K562 (cell line): ENCODE measurements around the gene TCFL5. TPM values are rescaled to one million over a fixed set of nuclear protein-coding genes. Genes with fewer than 3 reads are reported as not detected.

Experiments
- ATAC-seq: fragments of 200-7000 bp; cut with Tn5 transposase; 3 replicates; pipeline ENCODE4 v1.9.1; 2020; ENCODE audit warnings: moderate library complexity
- BruUV-seq: library from RNA; stranded (reverse); fragments of 400-500 nt; replicated peaks from 2 replicates; lab custom pipeline; 2021; lab: Mats Ljungman, UMichigan
- CTCF ChIA-PET: fragments of 300-600 bp; formaldehyde crosslinking; extraction: SDS; loops from one replicate; lab custom pipeline; 2021; ENCODE audit warnings: low intra/inter-chr PET ratio; lab: Yijun Ruan, JAX
- POLR2A ChIA-PET: fragments of 300-600, 350-650 bp; sonication (Branson Sonifier 250); formaldehyde crosslinking; extraction: SDS; loops from one replicate; lab custom pipeline; 2021; ENCODE audit warnings: antibody characterized with exemption, inconsistent platforms; lab: Yijun Ruan, JAX
- DNase-seq, 4 experiments: peaks; one replicate each; pipeline versions ENCODE4 v3.0.0 to v3.0.0-alpha.2; 2011 to 2018; ENCODE audit warnings: low spot score in 3 of 4, mixed read lengths in 3 of 4; ENCODE audit errors: extremely low read depth in 1 of 4
- FAIRE-seq: peaks from 2 replicates; lab custom pipeline; 2011; peaks lifted over from hg19 to GRCh38; lab: Jason Lieb, UNC
- H2AFZ ChIP-seq: 2 replicates; pipeline ENCODE4 v1.6.0; 2011; ENCODE audit warnings: low read depth, low read length, control low read depth, inconsistent platforms
- H3K27ac ChIP-seq: fragments of 200-600 bp; 3 replicates; pipeline ENCODE4 v1.8.0; 2011; ENCODE audit warnings: low read depth, mild to moderate bottlenecking, control low read depth, inconsistent platforms, low read length, moderate library complexity, mixed read lengths; ENCODE audit errors: extremely low read depth
- H3K27me3 ChIP-seq, 2 experiments: fragments of 300-600 bp in 1 of 2; 2 replicates in 1 of 2; 3 replicates in 1 of 2; pipeline versions ENCODE4 v1.6.0 to v1.8.0; 2011; ENCODE audit warnings: inconsistent platforms in 2 of 2, low read length in 2 of 2, mild to moderate bottlenecking in 1 of 2, mixed read lengths in 1 of 2, moderate library complexity in 1 of 2; ENCODE audit not compliant: control insufficient read depth in 2 of 2, insufficient read depth in 2 of 2
- H3K36me3 ChIP-seq: fragments of 300-600 bp; 3 replicates; pipeline ENCODE4 v1.8.0; 2011; ENCODE audit warnings: mild to moderate bottlenecking, low read length, inconsistent platforms; ENCODE audit not compliant: control insufficient read depth, insufficient read depth
- H3K4me1 ChIP-seq, 2 experiments: fragments of 200-600 bp in 1 of 2; replicated peaks in 1 of 2; 2 replicates in 1 of 2; 3 replicates in 1 of 2; pipeline versions ENCODE4 v1.5.1 to v1.8.0; 2011; ENCODE audit warnings: inconsistent platforms in 2 of 2, low read length in 2 of 2, mild to moderate bottlenecking in 1 of 2, mixed read lengths in 1 of 2, moderate library complexity in 1 of 2; ENCODE audit not compliant: control insufficient read depth in 2 of 2, insufficient read depth in 2 of 2
- H3K4me2 ChIP-seq: 2 replicates; pipeline ENCODE4 v1.6.1; 2011; ENCODE audit warnings: low read length, control low read depth, inconsistent platforms, mixed read lengths; ENCODE audit not compliant: insufficient read depth
- H3K4me3 ChIP-seq: fragments of 200-600 bp; sonication (generic), shearing (Covaris generic); 2 replicates; pipeline ENCODE4 v1.5.1; 2016; ENCODE audit warnings: control low read depth, inconsistent platforms
- H3K79me2 ChIP-seq: fragments of 200-600 bp; 3 replicates; pipeline ENCODE4 v1.8.0; 2011; ENCODE audit warnings: low read length, inconsistent platforms; ENCODE audit not compliant: control insufficient read depth, insufficient read depth
- H3K9ac ChIP-seq, 2 experiments: 2 replicates each; pipeline versions ENCODE4 v1.6.0 to v1.6.1; 2011; ENCODE audit warnings: low read depth in 2 of 2, low read length in 2 of 2, control low read depth in 1 of 2, inconsistent platforms in 1 of 2, mild to moderate bottlenecking in 1 of 2, mixed read lengths in 1 of 2; ENCODE audit not compliant: insufficient read depth in 1 of 2
- H3K9me1 ChIP-seq: one replicate; pipeline ENCODE4 v1.6.0; 2011; ENCODE audit warnings: inconsistent platforms, mild to moderate bottlenecking, low read length, moderate library complexity; ENCODE audit not compliant: control insufficient read depth, insufficient read depth
- H3K9me3 ChIP-seq: replicated peaks from 2 replicates; pipeline ENCODE4 v1.5.1; 2011; ENCODE audit warnings: low read depth, low read length, inconsistent platforms; ENCODE audit not compliant: control insufficient read depth, insufficient read depth
- H4K20me1 ChIP-seq: replicated peaks from 2 replicates; pipeline ENCODE4 v1.6.1; 2011; ENCODE audit warnings: low read length, inconsistent platforms, mixed read lengths; ENCODE audit not compliant: control insufficient read depth, insufficient read depth
- ATF1 ChIP-seq, 2 experiments: fragments of 450-650 bp in 1 of 2; IDR thresholded peaks; 2 replicates each; pipeline ENCODE4 v1.6.1; 2016; ENCODE audit warnings: missing compliant biosample characterization in 1 of 2, missing genetic modification characterization in 1 of 2
- CREB1 ChIP-seq, 2 experiments: sonication (generic) in 1 of 2; formaldehyde crosslinking in 1 of 2; IDR thresholded peaks; 2 replicates each; pipeline versions ENCODE4 v1.6.1 to v1.8.0; 2012 to 2022; ENCODE audit warnings: inconsistent platforms in 1 of 2, mild to moderate bottlenecking in 1 of 2, missing genetic modification reagents in 1 of 2, moderate library complexity in 1 of 2
- E2F8 ChIP-seq: fragments of 450-650 bp; IDR thresholded peaks from 2 replicates; pipeline ENCODE4 v1.7.1; 2018; ENCODE audit warnings: mild to moderate bottlenecking, low read depth; ENCODE audit not compliant: partially characterized antibody
- EHMT2 ChIP-seq: fragments of 450-650 bp; IDR thresholded peaks from 2 replicates; pipeline ENCODE4 v1.6.1; 2018; ENCODE audit warnings: antibody characterized with exemption
- FOXK1 ChIP-seq: sonication (generic); formaldehyde crosslinking; IDR thresholded peaks from 2 replicates; pipeline ENCODE4 v1.8.0; 2022; ENCODE audit warnings: missing genetic modification reagents, mild to moderate bottlenecking, borderline replicate concordance
- KAT8 ChIP-seq: fragments of 450-650 bp; IDR thresholded peaks from 2 replicates; pipeline ENCODE4 v1.6.1; 2016; ENCODE audit warnings: low read depth, mild to moderate bottlenecking
- MLX ChIP-seq, 2 experiments: fragments of 450-650 bp in 1 of 2; sonication (generic) in 1 of 2; formaldehyde crosslinking; conservative IDR thresholded peaks; 2 replicates each; pipeline versions ENCODE4 v1.4.0 to v1.8.1; 2020 to 2022; ENCODE audit warnings: mild to moderate bottlenecking in 1 of 2, missing genetic modification reagents in 1 of 2
- NKRF ChIP-seq: fragments of 450-650 bp; IDR thresholded peaks from 2 replicates; pipeline ENCODE4 v1.6.1; 2016; ENCODE audit warnings: borderline replicate concordance
- NR2C2 ChIP-seq, 2 experiments: fragments of 200-800 bp in 1 of 2; sonication (Bioruptor generic) in 1 of 2; sonication (generic) in 1 of 2; formaldehyde crosslinking in 1 of 2; IDR thresholded peaks; 2 replicates each; pipeline versions ENCODE4 v1.6.1 to v1.8.0; 2016 to 2022; ENCODE audit warnings: mild to moderate bottlenecking in 1 of 2, missing compliant biosample characterization in 1 of 2, missing genetic modification characterization in 1 of 2, missing genetic modification reagents in 1 of 2
- PML ChIP-seq: IDR thresholded peaks from 2 replicates; pipeline ENCODE4 v1.6.1; 2012; ENCODE audit warnings: low read length, inconsistent platforms
- POLR2A ChIP-seq: fragments of 450-650 bp; conservative IDR thresholded peaks from 2 replicates; pipeline ENCODE4 v1.6.1; 2016
- POLR2AphosphoS5 ChIP-seq: IDR thresholded peaks from 2 replicates; pipeline ENCODE4 v1.6.1; 2011; ENCODE audit warnings: mild to moderate bottlenecking, low read depth, low read length, moderate library complexity; ENCODE audit not compliant: control insufficient read depth, insufficient read depth
- POLR2H ChIP-seq: IDR thresholded peaks from 2 replicates; pipeline ENCODE4 v1.6.1; 2016; ENCODE audit warnings: missing genetic modification characterization, low read depth, mild to moderate bottlenecking, control low read depth, missing compliant biosample characterization, moderate library complexity
- ZNF717 ChIP-seq: fragments of 250-450 bp; sonication (Bioruptor Pico); IDR thresholded peaks from 2 replicates; pipeline ENCODE4 v1.5.0; 2021
- WGBS: fragments of 100-300 bp; shearing (Covaris generic); methylation state at CpG from one replicate; pipeline ENCODE4 v1.1.6; 2016; ENCODE audit warnings: low coverage, mixed read lengths; ENCODE audit not compliant: insufficient coverage; ENCODE audit errors: missing lambda C conversion rate; 5-methylcytosine and 5-hydroxymethylcytosine counted together
- in situ Hi-C: fragments of 300-500 bp; cut with MboI; formaldehyde crosslinking; loops from 4 replicates; pipeline ENCODE4 v1.15.0; 2018; ENCODE audit warnings: inconsistent platforms, mixed read lengths
- intact Hi-C: fragments of 100-400 bp; cut with micrococcal nuclease; formaldehyde crosslinking; loops from 2 replicates; pipeline ENCODE4 v1.14.2; 2022
- polyA plus RNA-seq, 8 experiments: library from polyadenylated mRNA; depleted of rRNA in 4 of 8; stranded (reverse) in 5 of 8; unstranded in 3 of 8; fragments of >200 nt; fragmentation: Nextera tagmentation in 2 of 8; fragmentation: Illumina TruSeq in 1 of 8; extraction: Ambion mirVana in 2 of 8; extraction: Trizol in 1 of 8; gene quantifications; 2 replicates each; pipeline versions ENCODE4 v1.2.1 to v1.2.3, GENCODE V29; 2011 to 2014; ENCODE audit warnings: inconsistent platforms in 1 of 8, missing spikeins in 1 of 8
- total RNA-seq, 7 experiments: library from RNA; depleted of rRNA in 6 of 7; stranded (reverse); fragments of >200 nt in 6 of 7; fragmentation: Illumina TruSeq in 2 of 7; extraction: Trizol in 2 of 7; gene quantifications; 2 replicates each; pipeline versions ENCODE4 v1.2.1 to v1.2.3, GENCODE V29; 2011 to 2021; ENCODE audit warnings: low replicate concordance in 1 of 7

Gene TCFL5
- total and polyA plus RNA-seq, 9 of the 15 experiments (the other 6 are each of a cell fraction or from before 2014, with no cell fraction given) = 1.00 to 12.6 (median 9.1) TPM

GRCh38 chr20:62900692-62901584 is 39.3 kb upstream of the TCFL5 start:
- Histone ChIP-seq H3K9me3 (no peaks in the 10 kb centered on the region), H3K27ac (peak overlapping the region; percentile 46; the same call in 1 of the 3 replicates), H2AFZ (0 out of 2 replicates have a peak overlapping the region, but pooled peaks have one; percentile 21), H3K79me2 (0 out of 3 replicates have a peak, but pooled peaks cover 3% of the 10 kb centered on the region), H3K36me3 (peaks cover 69% of the 10 kb centered on the region), H3K4me1 (peaks cover 6 to 10% of the 10 kb centered on the region in 2 experiments), H3K27me3 (no peaks in the 10 kb centered on the region), H3K9ac (no peak overlapping the region), H3K4me3 (no peak overlapping the region), H3K4me2 (peak overlapping the region; percentile 12; the same call in 1 of the 2 replicates), H3K9me1 (no peaks in the 10 kb centered on the region), H4K20me1 (peaks cover 13% of the 10 kb centered on the region)
- peak; percentile 59 for ATAC-seq
- in situ Hi-C loops (no loop called here), intact Hi-C loops (loop anchor here (2.0 to 5.0 kb wide), 2 partner anchors 78 to 106 kb away; partner anchors contain the start of gene BHLHE23)
- peak in 1 of 4 experiments; percentile 32 for DNase-seq
- no peak for FAIRE-seq
- no TSS peak for BruUV-seq
- WGBS = 51% methylated on average over 20 of the region's 20 CpGs
- CTCF ChIA-PET = interaction anchor here (0.7 to 3.9 kb wide), 2 partner anchors 106 to 109 kb away, joined by 4 to 30 read pairs; no protein-coding TSS in a partner anchor
- POLR2A ChIA-PET = interaction anchor here (0.6 to 4.6 kb wide), 4 partner anchors 13 to 675 kb away, joined by 3 to 21 read pairs (median 4); partner anchors contain the start of gene GID8
- peak; percentile 32; the same call in 1 of the 2 replicates for TF ChIP-seq PML
- peak; percentile 2; the same call in 1 of the 2 replicates for TF ChIP-seq POLR2AphosphoS5
- TF ChIP-seq E2F8 = peak; percentile 25
- 0 out of 2 replicates have a peak, but pooled peaks have one; percentile 24 for TF ChIP-seq POLR2H (tag)
- TF ChIP-seq CREB1 (IDR thresholded peaks at IDR 0.05) = peak; percentile 30; the same call in 1 of the 2 replicates
- TF ChIP-seq CREB1 (CRISPR knock-in tag; IDR thresholded peaks at IDR 0.05) = no peak
- TF ChIP-seq POLR2A = peak; percentile 18
- TF ChIP-seq NKRF = no peak
- no peak for TF ChIP-seq ATF1 (CRISPR knock-in tag; IDR thresholded peaks at IDR 0.05)
- peak; percentile 62 for TF ChIP-seq ATF1 (tag; IDR thresholded peaks at IDR 0.05)
- no peak for TF ChIP-seq FOXK1
- no peak for TF ChIP-seq MLX (CRISPR knock-in tag; conservative IDR thresholded peaks at IDR 0.05)
- no peak for TF ChIP-seq ZNF717 (CRISPR knock-in tag)
- no peak for TF ChIP-seq EHMT2
- TF ChIP-seq NR2C2 (CRISPR knock-in tag; IDR thresholded peaks at IDR 0.05) = no peak
- no peak for TF ChIP-seq NR2C2 (tag; IDR thresholded peaks at IDR 0.05)
- TF ChIP-seq KAT8 = no peak
